Neural crest cell (in vitro differentiated cells): ENCODE results near the gene SOCS4. TPM values are rescaled to one million over a fixed set of nuclear protein-coding genes. Genes with fewer than 3 reads are reported as not detected.
A peak's percentile ranks its signal among the peaks of the same experiment; 100 is the strongest.

Experiments
- DNase-seq: peaks from one replicate; pipeline ENCODE4 v3.0.0; 2021; ENCODE audit warnings: low read depth, mixed read lengths, low spot score
- H3K27ac Mint-ChIP-seq: one replicate; pipeline ENCODE4 v1.8.0; 2021; ENCODE audit warnings: mild to moderate bottlenecking, mixed read lengths; ENCODE audit not compliant: unreplicated experiment
- H3K27me3 Mint-ChIP-seq: 2 replicates; pipeline ENCODE4 v1.8.0; 2021; ENCODE audit warnings: low read depth, mild to moderate bottlenecking, mixed read lengths
- H3K36me3 Mint-ChIP-seq: 2 replicates; pipeline ENCODE4 v1.8.0; 2021; ENCODE audit warnings: low read depth, mild to moderate bottlenecking, mixed read lengths
- H3K4me1 Mint-ChIP-seq: 2 replicates; pipeline ENCODE4 v1.8.0; 2021; ENCODE audit warnings: mixed read lengths
- H3K4me3 Mint-ChIP-seq: one replicate; pipeline ENCODE4 v1.8.0; 2021; ENCODE audit warnings: mild to moderate bottlenecking, mixed read lengths
- H3K9me3 Mint-ChIP-seq: 2 replicates; pipeline ENCODE4 v1.8.0; 2021; ENCODE audit warnings: mixed read lengths
- total RNA-seq: library from RNA; stranded (reverse); gene quantifications from 2 replicates; pipeline ENCODE4 v1.2.1, GENCODE V29; 2021
- TF ChIP-seq, protein P1 (sequence below): fragments of 200-600 bp; sonication (generic); conservative IDR thresholded peaks from 2 replicates; pipeline ENCODE4 v1.5.0; 2021; ENCODE audit warnings: antibody characterized with exemption, mild to moderate bottlenecking

The SOCS4 gene
- total RNA-seq, 1 donor from 2014 or later: 38.6 TPM

DNA sequence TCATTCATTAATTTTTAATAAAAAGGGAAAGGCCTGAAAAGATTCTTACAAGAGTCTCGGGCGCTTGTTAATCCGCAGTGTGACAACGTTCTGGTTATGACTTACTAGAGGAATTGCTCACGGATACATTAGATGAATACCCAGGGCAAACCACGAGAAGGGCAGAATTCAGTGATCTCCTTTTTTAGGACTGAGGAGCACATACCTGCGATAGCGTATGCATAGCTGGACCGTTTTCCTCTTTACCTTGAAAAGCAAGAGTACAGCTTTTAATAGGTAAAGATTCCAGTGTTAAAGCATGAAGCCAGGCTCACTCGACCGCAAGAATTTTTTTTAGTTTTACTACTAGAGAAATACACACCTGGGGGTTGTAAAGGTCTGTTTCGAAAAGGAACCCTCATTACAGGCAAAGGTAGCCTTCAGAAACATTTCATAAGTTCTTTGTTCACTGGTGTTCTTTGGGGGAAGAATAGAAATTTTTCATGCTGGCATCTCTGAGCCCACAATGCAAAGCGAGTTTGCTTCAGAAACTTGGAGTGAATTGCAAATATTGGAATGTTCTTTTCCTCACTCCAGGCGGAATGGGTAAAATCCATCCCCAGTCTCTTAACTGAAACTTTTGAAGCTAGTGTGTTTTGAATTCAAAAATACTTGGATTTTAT lies 25.4 kb downstream of the SOCS4 start:
- H3K27me3 Mint-ChIP-seq: no peaks in the 10 kb centered on the region
- H3K36me3 Mint-ChIP-seq: peaks cover 17% of the 10 kb centered on the region
- no peaks in the 10 kb centered on the region for H3K9me3 Mint-ChIP-seq
- no peak for DNase-seq
- peak overlapping the region; percentile 98 for H3K27ac Mint-ChIP-seq
- TF ChIP-seq, protein P1, sequence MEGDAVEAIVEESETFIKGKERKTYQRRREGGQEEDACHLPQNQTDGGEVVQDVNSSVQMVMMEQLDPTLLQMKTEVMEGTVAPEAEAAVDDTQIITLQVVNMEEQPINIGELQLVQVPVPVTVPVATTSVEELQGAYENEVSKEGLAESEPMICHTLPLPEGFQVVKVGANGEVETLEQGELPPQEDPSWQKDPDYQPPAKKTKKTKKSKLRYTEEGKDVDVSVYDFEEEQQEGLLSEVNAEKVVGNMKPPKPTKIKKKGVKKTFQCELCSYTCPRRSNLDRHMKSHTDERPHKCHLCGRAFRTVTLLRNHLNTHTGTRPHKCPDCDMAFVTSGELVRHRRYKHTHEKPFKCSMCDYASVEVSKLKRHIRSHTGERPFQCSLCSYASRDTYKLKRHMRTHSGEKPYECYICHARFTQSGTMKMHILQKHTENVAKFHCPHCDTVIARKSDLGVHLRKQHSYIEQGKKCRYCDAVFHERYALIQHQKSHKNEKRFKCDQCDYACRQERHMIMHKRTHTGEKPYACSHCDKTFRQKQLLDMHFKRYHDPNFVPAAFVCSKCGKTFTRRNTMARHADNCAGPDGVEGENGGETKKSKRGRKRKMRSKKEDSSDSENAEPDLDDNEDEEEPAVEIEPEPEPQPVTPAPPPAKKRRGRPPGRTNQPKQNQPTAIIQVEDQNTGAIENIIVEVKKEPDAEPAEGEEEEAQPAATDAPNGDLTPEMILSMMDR: no peak
- H3K4me3 Mint-ChIP-seq: peak overlapping the region; percentile 97
- peaks cover 41% of the 10 kb centered on the region for H3K4me1 Mint-ChIP-seq

GRCh38 chr14:55053018-55053417 lies 26.0 kb downstream of the SOCS4 start:
- H3K27me3 Mint-ChIP-seq: no peaks in the 10 kb centered on the region
- no peak for DNase-seq
- no peaks in the 10 kb centered on the region for H3K9me3 Mint-ChIP-seq
- H3K4me1 Mint-ChIP-seq: peaks cover 41% of the 10 kb centered on the region
- TF ChIP-seq, protein P1: no peak
- peak overlapping the region; percentile 97 for H3K4me3 Mint-ChIP-seq
- H3K27ac Mint-ChIP-seq: peak overlapping the region; percentile 98
- peaks cover 18% of the 10 kb centered on the region for H3K36me3 Mint-ChIP-seq

DNA sequence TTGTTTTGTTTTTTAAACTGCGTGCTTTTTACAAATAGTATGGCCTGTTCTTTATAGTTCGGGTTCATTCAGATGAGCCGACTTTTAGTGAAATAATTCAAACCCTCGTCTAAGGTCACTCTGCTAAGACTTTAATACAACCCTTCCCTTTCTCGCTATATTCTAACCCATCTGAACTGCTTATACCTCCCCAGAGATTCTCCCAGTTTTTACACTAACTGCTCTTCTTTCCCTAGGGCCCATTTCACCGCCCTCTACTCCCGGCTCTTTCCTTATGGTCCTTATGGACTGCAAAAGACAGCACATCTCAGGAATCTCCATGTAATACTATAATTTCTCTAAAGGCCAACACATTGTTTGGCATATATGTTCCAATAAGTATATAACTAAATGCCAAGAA lies 26.5 kb downstream of the SOCS4 start:
- Mint-ChIP-seq H3K36me3 (peaks cover 22% of the 10 kb centered on the region), H3K9me3 (no peaks in the 10 kb centered on the region), H3K27me3 (no peaks in the 10 kb centered on the region), H3K4me1 (peaks cover 45% of the 10 kb centered on the region), H3K27ac (peak overlapping the region; percentile 14), H3K4me3 (peak overlapping the region; percentile 97)
- no peak for DNase-seq
- TF ChIP-seq, protein P1: no peak

GRCh38 chr14:55054098-55054497 lies 27.1 kb downstream of the SOCS4 start:
- DNase-seq: no peak
- Mint-ChIP-seq H3K27ac (no peak overlapping the region), H3K4me1 (peaks cover 45% of the 10 kb centered on the region), H3K4me3 (peak overlapping the region; percentile 68), H3K27me3 (no peaks in the 10 kb centered on the region), H3K36me3 (peaks cover 22% of the 10 kb centered on the region), H3K9me3 (no peaks in the 10 kb centered on the region)
- TF ChIP-seq, protein P1: no peak

DNA sequence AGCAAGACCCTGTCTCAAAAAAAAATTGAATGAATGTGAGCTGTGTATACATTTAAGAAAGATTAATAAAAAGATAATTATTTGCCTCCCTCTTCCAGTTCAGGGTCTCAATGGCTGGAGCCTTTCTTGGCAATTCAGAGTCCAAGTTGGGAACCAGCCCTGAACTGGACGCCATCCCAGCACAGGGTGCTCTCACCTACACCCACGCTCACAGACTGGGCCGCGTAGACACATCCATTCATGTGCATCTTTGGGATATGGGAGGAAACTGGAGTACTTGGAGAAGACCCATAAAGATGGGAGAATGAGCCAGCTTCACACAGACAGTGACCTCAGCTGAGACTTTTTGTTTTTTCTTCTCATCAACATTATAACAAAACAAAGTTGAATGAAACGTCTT lies 30.9 kb downstream of the SOCS4 start:
- Mint-ChIP-seq H3K36me3 (peaks cover 39% of the 10 kb centered on the region), H3K27ac (no peak overlapping the region), H3K4me3 (peak overlapping the region; percentile 24), H3K9me3 (no peaks in the 10 kb centered on the region), H3K4me1 (peaks cover 29% of the 10 kb centered on the region), H3K27me3 (no peaks in the 10 kb centered on the region)
- TF ChIP-seq, protein P1: no peak
- no peak for DNase-seq
